ENCODE data around the gene ANKRD55.
"Not testable (repeated sequence)": the region's sequence is repeated elsewhere in the genome, so short reads cannot be mapped to it uniquely, and the experiment has no call there.

Gene ANKRD55

DNA sequence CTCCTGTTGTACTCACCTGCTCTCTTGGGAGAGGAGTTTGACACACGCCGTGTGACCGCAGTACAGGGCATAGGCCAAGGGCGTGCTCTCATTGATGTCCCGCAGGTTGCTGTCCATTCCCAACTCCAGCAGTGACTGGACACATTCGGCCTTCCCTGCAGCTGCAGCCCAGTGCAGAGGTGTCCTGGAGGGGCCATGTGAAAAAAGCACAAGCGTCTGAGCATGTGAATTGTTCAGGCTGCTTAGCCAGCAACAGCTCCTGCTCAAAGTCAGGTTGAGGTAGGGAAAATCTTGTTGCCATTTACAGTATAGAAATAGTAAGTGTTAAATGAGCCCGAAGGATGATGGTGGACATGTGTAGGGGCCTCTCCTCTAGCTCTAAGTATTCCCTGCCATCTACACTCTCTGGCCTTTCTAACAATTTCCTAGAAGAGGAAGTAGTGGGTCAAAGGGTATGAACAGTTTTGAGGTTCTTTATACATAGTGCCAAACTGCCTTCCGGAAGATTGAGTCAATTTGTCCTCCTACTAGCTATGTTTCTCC, 116.5 kb downstream of the ANKRD55 start:
- H3K27ac ChIP-seq, result no peak overlapping the region
- DNase-seq (ENCODE audit: low read depth, low spot score), result no peak

DNA sequence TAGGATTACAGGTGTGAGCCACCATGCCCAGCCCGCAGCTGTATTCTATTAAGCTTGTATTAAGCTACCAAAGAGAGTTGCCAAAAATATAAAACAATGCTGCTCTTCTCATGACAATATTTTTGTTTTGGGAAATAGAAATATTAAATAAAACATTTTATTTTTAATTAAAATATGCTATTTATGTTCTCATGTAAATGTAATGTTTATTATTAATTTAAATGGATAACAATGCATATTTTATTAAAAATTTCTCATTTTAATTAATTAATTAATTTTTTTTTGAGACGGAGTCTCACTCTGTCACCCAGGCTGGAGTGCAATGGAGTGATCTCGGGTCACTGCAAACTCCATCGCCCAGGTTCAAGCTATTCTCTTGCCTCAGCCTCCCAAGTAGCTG, 117.5 kb downstream of the ANKRD55 start:
- no peak overlapping the region for H3K27ac ChIP-seq
- DNase-seq (ENCODE audit: low read depth, low spot score), result no peak

DNA sequence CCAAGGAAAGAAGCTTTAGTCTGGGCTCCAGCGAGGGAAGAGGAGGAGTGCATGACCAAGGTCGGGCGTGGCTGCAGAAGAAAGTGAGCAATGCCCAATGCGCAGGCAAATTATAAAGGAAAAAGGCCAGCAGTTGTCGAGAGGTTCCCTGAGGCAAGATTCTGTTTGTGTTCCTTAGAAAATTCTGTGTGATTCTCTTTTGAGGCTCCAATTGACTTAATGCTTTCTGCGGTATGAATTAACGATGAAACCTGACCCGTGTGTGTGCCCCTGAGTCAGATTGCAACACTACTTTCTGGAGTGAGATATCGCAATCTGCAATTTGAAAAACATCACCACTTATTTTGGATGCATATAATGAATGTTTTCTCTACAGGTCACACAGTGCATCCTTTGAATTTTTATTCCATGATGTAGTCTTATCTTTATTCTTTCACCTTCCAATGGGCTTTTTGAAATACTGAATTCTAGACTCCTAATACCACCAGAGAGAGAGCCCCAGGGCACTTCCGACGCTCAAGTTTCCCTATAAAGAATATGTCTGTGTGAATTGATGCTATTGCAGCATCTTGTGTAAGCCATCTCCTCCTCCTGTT, 120.5 kb downstream of the ANKRD55 start:
- H3K27ac ChIP-seq, result peak overlapping the region; percentile 36
- DNase-seq (ENCODE audit: low read depth, low spot score), result peak; percentile 64

DNA sequence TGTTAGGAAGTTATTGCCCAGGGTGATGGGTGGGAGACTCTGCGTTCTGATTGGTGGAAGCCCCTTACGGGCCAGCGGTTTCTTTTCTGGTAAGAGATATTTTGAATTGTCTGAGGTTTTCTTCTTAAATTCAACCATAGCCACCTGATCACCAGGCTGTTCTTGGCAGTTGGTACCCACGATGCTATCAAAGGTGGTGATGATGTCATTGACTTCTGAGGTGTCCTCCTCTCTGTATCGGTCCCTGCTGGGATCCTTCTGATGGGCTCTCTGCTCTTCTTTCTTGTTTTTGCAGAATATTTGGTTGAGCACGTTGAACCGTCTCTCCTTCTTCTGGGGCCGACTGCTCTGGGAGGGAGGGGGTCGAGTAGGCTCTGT, 121.7 kb downstream of the ANKRD55 start:
- no peak overlapping the region for H3K27ac ChIP-seq
- DNase-seq (ENCODE audit: low read depth, low spot score), result no peak

DNA sequence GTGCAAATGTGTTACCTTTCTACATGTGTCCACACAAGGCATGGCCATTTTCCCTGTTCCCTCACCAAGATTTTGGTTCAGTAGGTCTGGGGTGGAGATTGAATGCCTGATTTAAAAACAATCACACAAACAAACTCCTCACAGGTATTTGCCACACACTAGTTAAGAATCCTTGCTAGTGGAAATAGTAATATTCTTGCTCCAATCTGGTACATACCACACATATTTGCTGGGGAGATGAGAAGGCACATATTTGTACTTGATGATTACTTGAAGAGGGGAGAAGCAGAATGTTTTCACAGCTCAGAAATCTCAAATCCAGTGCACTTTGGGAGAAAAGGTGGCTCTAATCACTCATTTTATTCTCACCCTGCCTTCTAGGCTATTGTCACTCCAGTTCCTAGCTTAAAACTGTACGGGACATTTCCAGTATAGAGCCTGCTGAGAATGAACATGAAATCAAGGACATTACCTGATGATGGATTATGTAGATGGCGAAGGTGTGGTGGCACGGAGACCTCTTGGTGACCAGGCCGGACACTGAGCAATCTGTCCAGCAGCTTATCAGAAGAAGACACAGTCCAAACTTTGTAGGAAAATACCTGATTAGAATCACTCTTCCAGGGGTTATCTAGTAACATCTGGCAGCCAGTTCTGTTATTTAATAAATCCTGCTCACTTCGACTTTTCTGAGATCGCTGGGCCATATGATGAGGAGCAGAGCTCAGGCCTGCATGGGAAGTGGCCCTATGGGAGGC, 122.3 kb downstream of the ANKRD55 start:
- DNase-seq (ENCODE audit: low read depth, low spot score), result no peak
- no peak overlapping the region for H3K27ac ChIP-seq

DNA sequence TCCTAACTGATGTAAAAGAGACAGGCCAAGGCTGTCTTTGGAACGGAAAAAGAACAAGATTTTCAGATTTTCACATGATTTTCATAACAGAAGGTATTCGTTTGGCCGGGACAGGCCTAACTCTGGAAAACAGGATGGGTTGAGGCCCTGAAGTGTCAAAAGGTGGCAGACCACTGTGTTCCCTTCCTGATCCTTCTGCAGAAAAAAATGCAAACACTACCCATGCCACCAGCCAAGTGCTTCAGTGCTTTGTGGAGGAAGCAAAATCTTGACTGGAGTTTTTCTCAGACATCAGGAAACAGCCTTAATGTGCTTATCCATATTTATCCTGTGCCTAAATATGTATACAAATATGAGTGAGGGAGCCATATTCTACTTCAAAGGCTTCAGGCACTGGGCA, 124.9 kb downstream of the ANKRD55 start:
- no peak for DNase-seq (ENCODE audit: low read depth, low spot score)
- no peak overlapping the region for H3K27ac ChIP-seq

DNA sequence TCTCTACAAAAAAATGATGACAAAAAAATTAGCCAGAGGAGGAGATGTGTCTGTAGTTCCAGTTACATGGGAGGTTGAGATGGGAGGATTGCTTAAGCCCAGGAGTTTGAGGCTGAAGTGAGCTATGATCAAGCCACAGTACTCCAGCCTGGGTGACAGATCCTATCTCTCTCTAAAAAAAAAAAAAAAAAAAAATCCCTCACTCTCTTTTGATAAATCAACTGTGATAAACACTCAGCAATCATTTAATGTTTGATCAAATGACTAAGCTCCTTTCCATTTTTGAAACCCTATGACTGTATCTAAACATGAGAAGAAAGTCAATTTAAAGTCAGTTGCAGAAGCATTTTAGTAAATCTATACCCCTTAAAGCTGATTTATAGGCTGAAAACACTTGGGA, 126.3 kb downstream of the ANKRD55 start:
- no peak overlapping the region for H3K27ac ChIP-seq
- no peak for DNase-seq (ENCODE audit: low read depth, low spot score)

DNA sequence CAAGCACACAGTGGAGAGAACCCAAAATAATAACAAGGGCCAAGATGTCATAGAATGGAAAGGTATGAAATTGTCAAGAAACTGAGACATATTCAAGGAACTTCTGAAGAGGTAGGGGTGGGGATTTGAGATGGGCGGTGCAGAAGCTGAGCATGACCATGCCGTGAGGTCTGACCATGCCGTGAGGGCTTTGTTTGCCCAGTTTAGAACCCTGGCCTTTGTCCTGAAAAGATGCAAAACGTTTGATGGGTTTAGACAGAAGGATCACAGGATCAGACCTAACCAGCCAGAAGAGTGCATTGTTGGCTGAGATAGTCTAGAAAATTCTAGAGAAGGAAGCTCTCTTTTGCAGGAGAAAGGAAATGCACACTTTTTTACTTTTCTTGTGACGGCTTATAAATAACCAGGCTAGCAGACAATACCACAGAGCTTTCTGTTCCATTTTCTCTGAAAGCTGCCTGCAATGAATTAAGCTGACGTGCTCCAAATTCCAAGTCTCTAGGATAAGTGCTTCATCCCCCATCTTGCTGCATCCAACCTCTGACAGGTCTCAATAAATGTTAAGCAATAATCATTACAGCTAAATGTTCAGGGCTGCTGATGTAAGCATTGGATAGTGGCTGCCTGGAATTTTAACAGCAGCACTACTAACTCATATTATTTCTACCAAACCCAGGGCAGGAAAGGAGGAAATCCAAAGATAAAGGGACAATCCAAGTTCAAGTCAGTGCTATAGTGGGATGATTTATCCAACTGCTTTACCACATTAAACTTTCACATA, 127.4 kb downstream of the ANKRD55 start:
- no peak overlapping the region for H3K27ac ChIP-seq
- DNase-seq (ENCODE audit: low read depth, low spot score), result no peak

DNA sequence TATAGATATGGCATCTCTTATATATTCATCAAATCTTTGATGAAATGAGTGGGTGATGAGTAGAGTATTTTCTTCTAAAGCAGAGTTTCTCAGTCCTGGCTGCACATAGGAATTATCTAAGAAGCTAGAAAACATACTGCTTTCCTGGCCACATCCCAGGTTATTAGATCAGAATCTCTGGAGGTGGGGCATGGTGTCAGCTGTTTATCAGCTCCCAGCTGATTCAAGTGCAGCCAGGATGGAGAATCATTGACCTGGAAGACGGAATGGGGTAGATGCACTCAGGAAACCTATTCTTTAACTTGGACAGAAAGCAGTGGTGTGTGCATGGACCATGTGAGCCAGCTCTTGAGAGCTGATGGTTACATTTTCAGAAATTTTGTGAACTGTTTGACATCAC, 130.2 kb downstream of the ANKRD55 start:
- no peak overlapping the region for H3K27ac ChIP-seq
- DNase-seq (ENCODE audit: low read depth, low spot score), result no peak

DNA sequence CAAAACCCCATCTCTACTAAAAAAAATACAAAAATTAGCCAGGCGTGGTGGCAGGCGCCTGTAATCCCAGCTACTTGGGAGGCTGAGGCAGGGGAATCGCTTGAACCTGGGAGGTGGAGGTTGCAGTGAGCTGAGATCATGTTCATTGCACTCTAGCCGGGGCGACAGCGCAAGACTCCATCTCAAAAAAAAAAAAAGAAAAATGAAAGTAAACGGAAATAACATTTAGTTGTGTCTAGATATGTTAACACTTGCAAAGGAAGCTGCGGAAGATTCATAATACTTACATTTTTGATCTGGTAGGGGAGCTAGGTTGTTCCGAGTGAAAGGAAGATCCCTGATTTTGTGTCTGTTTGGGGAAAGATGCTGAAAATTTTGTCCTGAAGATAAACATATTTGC, 130.9 kb downstream of the ANKRD55 start:
- not testable (repeated sequence) for H3K27ac ChIP-seq; DNase-seq (ENCODE audit: low read depth, low spot score)

DNA sequence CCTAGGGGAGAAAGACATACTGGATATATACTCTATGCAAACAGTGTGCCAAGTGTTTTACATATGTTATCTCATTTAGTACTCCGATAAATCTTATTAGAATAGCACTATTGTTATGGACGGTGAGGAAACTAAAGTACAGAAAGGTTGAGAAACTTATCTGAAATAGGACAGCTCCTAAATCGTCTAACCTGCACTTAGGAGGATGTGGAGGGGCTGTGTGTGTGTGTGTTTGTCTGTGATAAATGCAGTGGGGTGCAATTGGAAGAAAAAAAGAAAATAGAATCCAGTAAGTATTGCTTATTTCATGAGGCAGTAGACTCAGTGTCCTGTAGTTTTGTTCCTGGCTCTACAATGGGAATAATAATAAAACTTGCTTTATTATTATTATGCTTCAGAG, 131.9 kb downstream of the ANKRD55 start:
- no peak for DNase-seq (ENCODE audit: low read depth, low spot score)
- no peak overlapping the region for H3K27ac ChIP-seq

DNA sequence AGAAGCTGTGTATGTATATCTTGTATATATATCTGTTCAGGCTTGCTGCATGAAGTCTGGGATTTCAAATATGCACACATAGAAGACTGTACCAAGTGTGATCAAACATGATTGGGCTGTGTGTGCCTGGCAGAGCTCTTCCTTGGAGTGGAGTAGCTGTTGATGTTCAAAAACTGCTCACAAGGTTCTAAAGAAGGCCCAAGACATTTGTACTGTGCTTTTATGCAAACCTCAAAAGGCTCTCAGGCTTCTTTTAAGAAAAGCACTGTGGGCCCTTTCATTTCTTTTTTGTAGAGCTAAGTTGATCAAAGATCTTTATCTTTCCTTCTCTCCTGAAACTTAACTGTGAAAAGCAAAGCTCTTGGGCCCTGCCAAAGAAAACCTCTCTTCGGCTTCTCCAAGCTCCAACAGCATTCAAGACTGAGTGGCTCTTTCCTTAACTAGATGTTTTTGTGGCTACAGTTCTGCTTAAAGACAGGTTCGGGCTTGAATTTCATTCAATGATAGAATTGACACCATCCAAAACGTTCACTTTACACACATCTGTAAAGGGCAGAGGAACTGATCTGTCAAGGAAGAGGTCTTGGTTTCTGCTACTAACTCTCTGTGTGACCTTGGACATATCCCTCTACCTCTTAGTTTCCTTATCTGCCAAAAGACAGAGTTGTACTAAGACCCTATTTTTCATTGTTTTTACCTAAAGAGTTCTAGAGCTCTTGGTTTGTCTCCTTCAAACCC, 132.5 kb downstream of the ANKRD55 start:
- DNase-seq (ENCODE audit: low read depth, low spot score), result no peak

DNA sequence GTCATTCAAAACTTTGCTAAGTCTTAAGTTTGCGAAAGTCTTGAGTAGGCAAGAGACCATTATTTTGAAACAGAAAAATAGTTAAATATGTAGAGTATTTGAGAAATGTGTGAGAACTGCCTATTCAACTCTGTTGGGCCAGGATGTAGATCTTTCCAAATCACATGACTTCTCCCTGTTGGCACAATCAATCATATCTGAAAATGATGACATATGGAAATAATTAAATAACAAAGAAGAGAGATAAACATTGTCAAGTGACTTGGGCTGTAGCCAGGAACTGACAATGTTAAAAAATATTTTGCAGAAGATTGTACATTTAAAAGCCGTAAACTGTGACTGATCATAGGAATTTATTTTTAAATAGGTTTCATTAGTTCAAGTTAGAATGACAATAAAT, 133.8 kb downstream of the ANKRD55 start:
- no peak for DNase-seq (ENCODE audit: low read depth, low spot score)
- H3K27ac ChIP-seq, result no peak overlapping the region

More for the DNA sequence above, 132.5 kb downstream of the ANKRD55 start:
- no peak overlapping the region for H3K27ac ChIP-seq

DNA sequence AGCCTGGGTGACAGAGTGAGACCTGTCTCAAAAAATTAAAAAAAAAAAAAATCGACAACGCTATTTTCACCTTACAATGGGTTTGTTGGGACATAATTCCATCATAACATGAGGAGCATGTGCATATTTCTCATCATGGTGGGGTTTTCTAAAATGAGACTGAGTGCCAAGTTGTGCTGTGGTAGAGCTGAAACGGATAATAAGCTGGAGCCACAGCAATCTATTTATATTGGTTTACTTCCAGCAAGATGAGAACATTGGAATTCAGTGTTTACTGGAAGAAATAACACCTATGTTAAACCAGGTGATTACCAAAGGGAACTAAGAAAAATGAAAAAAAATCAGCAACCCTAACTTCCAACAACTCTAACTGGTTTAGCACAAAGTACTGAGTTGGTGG, 136.1 kb downstream of the ANKRD55 start:
- DNase-seq (ENCODE audit: low read depth, low spot score), result no peak
- H3K27ac ChIP-seq, result peak overlapping the region; percentile 74

DNA sequence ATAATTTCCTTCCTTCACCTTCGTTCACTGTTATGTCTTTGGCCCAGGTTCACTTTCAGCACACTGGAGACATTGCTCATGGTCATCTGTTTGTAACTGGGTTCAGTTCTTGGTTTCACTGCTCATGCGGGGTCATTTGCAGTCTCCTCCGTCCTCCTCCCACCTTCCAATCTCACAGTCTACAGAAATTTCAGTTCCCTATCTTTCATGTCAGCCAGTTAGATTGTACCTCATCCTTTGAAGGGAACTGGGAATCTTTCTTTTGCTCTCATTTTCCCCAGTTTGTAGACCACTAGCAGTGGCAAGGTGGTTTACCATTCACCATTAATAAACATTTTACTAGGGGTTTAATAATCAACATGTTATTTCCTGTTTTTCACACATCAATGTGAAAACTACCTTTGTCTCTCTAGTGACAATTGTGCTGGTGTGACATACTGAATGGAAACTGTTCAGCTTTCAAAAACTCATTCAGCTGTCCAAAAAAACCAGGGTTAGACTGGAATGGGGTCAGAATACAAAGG, 137.5 kb downstream of the ANKRD55 start:
- no peak overlapping the region for H3K27ac ChIP-seq
- DNase-seq (ENCODE audit: low read depth, low spot score), result no peak

DNA sequence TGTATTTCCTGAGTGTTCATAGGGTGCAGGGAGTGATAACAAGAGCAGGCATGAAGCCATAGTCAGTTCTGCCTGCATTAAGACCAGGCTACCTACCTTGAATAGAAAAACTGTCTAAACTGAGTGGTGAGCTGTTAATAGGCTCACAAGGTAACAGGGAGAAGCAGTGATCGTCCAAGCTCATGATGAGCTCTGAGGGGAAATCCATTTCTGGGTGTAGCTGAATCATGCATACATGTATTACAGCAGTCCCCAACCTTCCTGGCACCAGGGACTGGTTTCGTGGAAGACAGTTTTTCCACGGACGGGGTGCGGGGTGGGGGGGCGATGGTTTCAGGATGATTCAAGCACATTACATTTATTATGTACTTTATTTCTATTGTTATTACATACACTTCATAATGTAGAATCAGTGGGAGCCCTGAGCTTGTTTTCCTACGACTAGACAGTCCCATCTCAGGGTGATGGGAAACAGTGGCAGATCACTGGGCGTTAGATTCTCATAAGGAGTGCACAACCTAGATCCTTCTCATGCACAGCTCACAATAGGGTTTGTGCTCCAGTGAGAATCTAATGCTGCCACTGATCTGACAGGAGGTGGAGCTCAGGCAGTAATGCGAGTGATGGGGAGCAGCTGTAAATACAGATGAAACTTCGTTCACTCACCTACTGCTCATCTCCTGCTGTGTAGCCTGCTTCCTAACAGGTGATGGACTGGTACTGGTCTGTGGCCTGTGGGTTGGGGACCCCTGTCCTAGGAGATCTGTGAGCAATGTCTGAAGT, 138.4 kb downstream of the ANKRD55 start:
- H3K27ac ChIP-seq, result no peak overlapping the region

DNA sequence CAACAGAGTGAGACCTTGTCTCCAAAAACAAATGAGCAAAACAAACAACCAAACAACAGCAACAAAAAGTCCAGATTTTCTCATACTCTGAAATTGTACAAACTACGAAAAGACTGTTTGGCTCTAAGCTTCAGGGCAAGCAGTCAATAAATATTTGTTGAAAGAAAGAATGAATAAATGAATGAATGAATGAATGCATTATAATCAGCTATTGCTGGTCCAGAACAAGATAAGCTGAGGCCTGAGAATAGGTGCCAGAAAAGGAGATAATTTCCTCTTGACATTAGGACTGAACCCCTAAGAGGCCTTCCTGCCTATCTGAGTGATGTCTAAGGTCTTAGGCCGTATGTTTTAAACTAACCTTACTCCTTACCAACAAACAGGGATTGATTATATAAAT, 139.2 kb downstream of the ANKRD55 start:
- no peak overlapping the region for H3K27ac ChIP-seq
- DNase-seq (ENCODE audit: low read depth, low spot score), result no peak

More for the DNA sequence above, 138.4 kb downstream of the ANKRD55 start:
- no peak for DNase-seq (ENCODE audit: low read depth, low spot score)

DNA sequence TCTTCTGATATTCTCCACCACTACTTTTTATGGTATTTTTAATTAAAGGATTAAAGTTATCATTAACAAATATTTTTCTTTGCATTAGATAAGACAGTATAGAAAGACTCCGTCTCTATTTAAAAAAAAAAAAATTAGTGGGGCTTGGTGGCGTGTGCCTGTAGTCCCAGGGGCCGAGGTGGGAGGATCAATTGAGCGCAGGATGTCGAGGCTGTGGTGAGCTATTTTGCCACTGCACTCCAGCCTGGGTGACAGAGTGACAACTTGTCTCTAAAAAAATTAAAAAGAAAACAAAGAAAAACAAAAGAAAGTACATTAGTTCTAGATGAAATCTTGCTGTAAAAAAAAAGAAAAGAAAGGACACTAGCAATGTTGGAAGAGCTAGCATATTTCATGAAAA, 141.0 kb downstream of the ANKRD55 start:
- no peak overlapping the region for H3K27ac ChIP-seq

DNA sequence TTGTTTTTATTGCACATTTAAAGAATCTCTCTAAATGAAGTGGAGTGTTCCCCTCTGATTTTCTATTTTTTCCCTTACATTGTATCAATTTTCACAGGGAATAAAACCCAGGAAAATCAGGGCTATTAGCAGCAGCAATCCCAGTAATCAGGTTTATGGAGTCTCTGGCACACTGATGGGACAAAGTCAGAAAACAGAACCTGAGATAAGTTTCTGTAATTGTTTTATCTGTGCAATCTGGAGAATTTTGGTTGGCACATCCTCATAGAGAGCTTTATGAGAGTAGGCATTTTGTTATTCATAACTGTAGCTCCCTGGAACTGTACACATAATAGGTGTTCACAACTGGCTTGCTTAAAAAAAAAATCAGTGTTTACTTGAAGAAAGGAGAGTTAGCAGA, 141.5 kb downstream of the ANKRD55 start:
- H3K27ac ChIP-seq, result no peak overlapping the region
- no peak for DNase-seq (ENCODE audit: low read depth, low spot score)

More for the DNA sequence above, 141.0 kb downstream of the ANKRD55 start:
- DNase-seq (ENCODE audit: low read depth, low spot score), result no peak
